ENCODE data around the gene AGBL1.

DNA sequence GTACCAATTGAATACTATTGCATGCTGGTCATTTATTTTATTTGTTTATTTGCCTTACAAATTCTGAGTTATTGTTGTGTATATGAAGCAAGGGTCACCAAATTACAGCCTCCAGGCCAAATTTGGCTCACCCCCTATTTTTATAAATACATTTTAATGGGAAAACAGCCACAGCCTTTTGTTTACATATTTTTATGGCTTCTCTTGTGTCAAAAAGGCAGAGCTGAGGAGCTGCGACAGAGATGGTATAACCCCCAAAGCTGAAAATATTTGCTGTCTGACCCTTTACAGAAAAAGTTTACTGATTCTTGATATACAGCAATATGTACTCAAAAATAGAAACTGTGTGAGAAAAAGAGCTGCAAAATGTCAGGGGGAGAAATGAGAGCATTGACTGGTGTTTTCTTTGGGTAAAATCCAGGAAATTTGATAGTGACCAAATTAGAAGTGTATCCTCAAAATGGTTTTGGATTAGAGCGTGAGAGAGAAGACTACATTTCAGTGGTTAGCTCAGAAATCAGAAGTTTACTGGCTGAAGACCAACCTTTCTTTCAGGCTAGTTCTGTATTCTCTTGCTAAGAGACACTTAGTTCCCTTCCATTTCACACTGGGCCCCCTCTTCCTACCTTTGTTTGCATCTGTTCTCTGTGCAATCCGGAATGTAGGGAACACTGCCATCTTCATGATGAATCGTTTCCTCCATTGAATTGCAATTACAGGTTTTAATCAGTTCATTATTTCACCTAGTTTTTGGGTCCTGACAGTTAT lies 757.8 kb downstream of the AGBL1 start:
- TF ChIP-seq, protein P1, sequence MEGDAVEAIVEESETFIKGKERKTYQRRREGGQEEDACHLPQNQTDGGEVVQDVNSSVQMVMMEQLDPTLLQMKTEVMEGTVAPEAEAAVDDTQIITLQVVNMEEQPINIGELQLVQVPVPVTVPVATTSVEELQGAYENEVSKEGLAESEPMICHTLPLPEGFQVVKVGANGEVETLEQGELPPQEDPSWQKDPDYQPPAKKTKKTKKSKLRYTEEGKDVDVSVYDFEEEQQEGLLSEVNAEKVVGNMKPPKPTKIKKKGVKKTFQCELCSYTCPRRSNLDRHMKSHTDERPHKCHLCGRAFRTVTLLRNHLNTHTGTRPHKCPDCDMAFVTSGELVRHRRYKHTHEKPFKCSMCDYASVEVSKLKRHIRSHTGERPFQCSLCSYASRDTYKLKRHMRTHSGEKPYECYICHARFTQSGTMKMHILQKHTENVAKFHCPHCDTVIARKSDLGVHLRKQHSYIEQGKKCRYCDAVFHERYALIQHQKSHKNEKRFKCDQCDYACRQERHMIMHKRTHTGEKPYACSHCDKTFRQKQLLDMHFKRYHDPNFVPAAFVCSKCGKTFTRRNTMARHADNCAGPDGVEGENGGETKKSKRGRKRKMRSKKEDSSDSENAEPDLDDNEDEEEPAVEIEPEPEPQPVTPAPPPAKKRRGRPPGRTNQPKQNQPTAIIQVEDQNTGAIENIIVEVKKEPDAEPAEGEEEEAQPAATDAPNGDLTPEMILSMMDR (IDR thresholded peaks at IDR 0.05): no peak
- TF ChIP-seq EZH2 (IDR thresholded peaks at IDR 0.05) (no peak), EZH2phosphoT487 (IDR thresholded peaks at IDR 0.05) (no peak)

Data from neural progenitor cell (in vitro differentiated cells).